Psoas muscle (tissue), 8 donors: ENCODE results near the gene HOXD8. TPM values are rescaled to one million over a fixed set of nuclear protein-coding genes. Genes with fewer than 3 reads are reported as not detected.

Experiments
- ATAC-seq, 4 donors: fragments of 200-7000 bp; cut with Tn5 transposase; one replicate each; pipeline ENCODE4 v1.9.1; 2020; ENCODE audit warnings: moderate library complexity in 3 of 4, mild to moderate bottlenecking in 2 of 4
- DNase-seq, 2 donors: peaks; one replicate each; pipeline ENCODE4 v3.0.0-alpha.2; 2020
- H3K27ac ChIP-seq: fragments of 200-600 bp; one replicate; pipeline ENCODE4 v1.8.0; 2022
- H3K27me3 ChIP-seq, 3 donors: fragments of 200-600 bp in 1 of 3; one replicate each; pipeline versions ENCODE4 v1.6.1 to v1.8.0; 2013 to 2022; ENCODE audit warnings: low read length in 2 of 3, mild to moderate bottlenecking in 2 of 3, moderate library complexity in 1 of 3; ENCODE audit not compliant: insufficient read depth in 3 of 3
- H3K36me3 ChIP-seq, 2 donors: fragments of 200-600 bp in 1 of 2; one replicate each; pipeline versions ENCODE4 v1.6.1 to v1.8.0; 2013 to 2022; ENCODE audit warnings: low read depth in 1 of 2, mild to moderate bottlenecking in 1 of 2, moderate library complexity in 1 of 2; ENCODE audit not compliant: insufficient read depth in 1 of 2
- H3K4me1 ChIP-seq: fragments of 200-600 bp; one replicate; pipeline ENCODE4 v1.8.0; 2022
- H3K4me3 ChIP-seq: fragments of 200-600 bp; one replicate; pipeline ENCODE4 v1.8.0; 2022; ENCODE audit warnings: mild to moderate bottlenecking
- H3K9me3 ChIP-seq: fragments of 200-600 bp; one replicate; pipeline ENCODE4 v1.8.0; 2022
- CTCF ChIP-seq: fragments of 200-600 bp; IDR thresholded peaks from one replicate; pipeline ENCODE4 v1.8.0; 2022; ENCODE audit warnings: antibody characterized with exemption
- WGBS, 3 donors: extraction: QIAGEN DNeasy Blood & Tissue Kit; methylation state at CpG; one replicate each; pipeline versions ENCODE4 v1.1.6 to v1.1.7; 2013; 5-methylcytosine and 5-hydroxymethylcytosine counted together
- intact Hi-C, 2 donors: fragments of 100-400 bp; cut with DNase I; formaldehyde crosslinking; loops; one replicate each; pipeline versions ENCODE4 v1.11.0 to v1.14.2; 2022
- polyA plus RNA-seq, 3 donors: library from polyadenylated mRNA; stranded (reverse); fragments of 200-250 nt; gene quantifications; one replicate each; pipeline ENCODE4 v1.2.3, GENCODE V29; 2013
- total RNA-seq, 4 donors: library from RNA; stranded (reverse); fragmentation: NEBNext Ultra II Directional in 2 of 4; extraction: Animal tissue kit (Norgen Biotek cat#: 25700) in 2 of 4; gene quantifications; one replicate each; pipeline versions ENCODE4 v1.2.1 to v1.2.4, GENCODE V29; 2021 to 2023
- donor health status: healthy with polysubstance abuse.
- donor health status: DM: no; HTN: no; CAD: no; lungs with moderate emphysema.
- donor health status: Bipolar disorder and iron deficiency.
- donor health status: healthy.
- donor health status: DM: yes; HTN: yes; CAD: no.
- donor health status: DM: no; HTN: no; CAD: no.
- donor health status: DM: no; HTN: no; CAD: no.
- donor health status: DM: yes; HTN: yes; CAD: no.

HOXD8 gene
- total and polyA plus RNA-seq, 7 donors, result 3.3 to 52.5 (median 12.9) TPM

DNA sequence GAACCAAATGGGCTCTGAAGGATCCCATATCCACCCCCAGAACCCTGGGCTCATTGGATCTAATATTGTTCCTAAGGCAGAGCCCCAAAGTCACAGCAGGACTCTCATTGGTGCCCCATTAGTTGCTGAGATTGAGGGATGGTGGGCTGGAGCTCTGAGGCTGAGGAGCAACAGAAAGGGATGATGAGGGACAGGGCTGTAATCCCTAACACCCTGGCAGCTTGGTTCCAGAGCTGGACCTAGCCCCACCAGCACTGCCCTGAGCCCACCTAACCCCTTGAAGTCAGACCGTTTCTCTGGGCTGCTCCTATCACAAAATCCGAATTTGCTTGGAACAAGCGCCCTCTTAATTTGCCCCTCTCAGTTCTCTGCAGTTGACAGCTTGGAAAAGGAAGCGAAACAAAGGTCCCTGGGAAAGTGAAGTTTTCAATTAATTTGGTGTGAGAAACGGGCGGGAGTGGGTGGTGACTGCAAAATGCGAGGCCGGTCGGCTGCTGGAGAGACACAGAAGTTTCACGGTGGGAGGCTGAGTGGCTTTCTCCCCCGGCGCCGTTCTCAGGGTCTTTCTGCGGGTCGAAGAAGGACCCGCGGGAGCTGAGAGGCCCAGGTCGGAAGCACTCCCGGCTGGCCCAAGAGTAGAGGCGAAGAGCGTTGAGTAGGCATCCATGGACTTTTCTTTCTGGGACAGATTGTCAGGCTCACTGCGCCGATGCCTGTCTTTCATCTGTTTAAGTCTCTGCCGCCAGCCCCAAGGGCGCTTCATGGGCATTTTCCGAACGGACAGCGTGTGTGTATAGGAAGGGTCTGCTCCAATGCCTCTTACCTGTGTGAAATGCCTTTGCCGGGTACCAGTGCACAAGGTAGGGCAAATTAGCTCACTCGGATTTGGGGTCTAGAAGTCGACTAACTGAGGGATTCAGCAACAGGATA lies 37.9 kb upstream of the HOXD8 start:
- H3K9me3 ChIP-seq, result no peaks in the 10 kb centered on the region
- peaks cover 7 to 100% (median 51%) of the 10 kb centered on the region in 3 donors for H3K27me3 ChIP-seq
- peaks cover 9% of the 10 kb centered on the region for H3K4me1 ChIP-seq
- WGBS, 3 donors, result 15 to 26% (median 21%) methylated on average over 31 of the region's 31 CpGs
- H3K4me3 ChIP-seq, result no peak overlapping the region
- no peaks in the 10 kb centered on the region for H3K36me3 ChIP-seq
- H3K27ac ChIP-seq, result no peak overlapping the region
- no peak for TF ChIP-seq CTCF
- no peak for ATAC-seq
- intact Hi-C loops, result loop anchor here in 1 of 2 donors (10.0 kb wide), 1 partner anchor 837 kb away; no protein-coding TSS in a partner anchor
- DNase-seq, result no peak

DNA sequence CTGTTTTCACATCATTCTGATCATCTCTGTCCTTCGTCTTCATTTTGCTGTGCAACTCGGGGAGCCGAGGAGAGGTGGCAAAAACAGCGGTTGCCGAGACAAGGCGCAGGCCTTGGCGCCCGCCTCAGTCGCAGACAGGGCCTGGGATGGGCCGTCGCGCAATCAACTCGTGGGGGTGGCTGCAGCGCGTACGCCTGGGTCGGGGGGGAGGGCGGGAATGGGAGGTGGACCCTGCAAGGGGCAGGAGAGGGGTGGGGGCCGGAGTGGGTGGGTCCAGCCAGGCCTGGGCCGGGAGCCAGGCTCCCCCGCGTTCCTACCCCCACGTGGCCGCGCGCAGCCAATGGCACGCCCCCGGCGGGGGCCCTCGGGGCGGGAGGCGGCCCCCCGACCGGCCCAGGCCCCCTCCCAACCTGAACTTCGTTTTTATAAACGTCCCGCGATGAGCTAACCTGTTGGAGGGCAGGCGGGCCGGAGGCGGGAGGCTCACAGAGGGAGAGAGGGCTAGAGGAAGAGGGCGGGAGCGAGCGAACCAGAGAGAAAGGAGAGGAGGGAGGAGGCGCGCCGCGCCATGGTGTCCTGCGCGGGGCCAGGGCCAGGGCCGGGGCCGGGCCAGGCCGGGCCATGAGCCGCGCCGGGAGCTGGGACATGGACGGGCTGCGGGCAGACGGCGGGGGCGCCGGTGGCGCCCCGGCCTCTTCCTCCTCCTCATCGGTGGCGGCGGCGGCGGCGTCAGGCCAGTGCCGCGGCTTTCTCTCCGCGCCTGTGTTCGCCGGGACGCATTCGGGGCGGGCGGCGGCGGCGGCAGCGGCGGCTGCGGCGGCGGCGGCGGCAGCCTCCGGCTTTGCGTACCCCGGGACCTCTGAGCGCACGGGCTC lies 37.0 kb upstream of the HOXD8 start, which contains the start of gene HOXD13:
Gene HOXD13 (plus strand): TSS at position 452 of the 875 bp plus-strand sequence. CDS start 170 bp downstream, at position 622.
- WGBS, 3 donors, result 4 to 7% (median 4%) methylated on average over 43 to 93 of the region's 95 CpGs
- intact Hi-C loops, result loop anchor here in 1 of 2 donors (10.0 kb wide), 1 partner anchor 838 kb away; no protein-coding TSS in a partner anchor
- H3K4me3 ChIP-seq, result peak within 1 kb of the TSS; percentile 51
- H3K4me1 ChIP-seq, result peaks cover 17% of the 10 kb centered on the region
- no peaks in the 10 kb centered on the region for H3K36me3 ChIP-seq
- DNase-seq (no peak), ATAC-seq (peak in 1 of 4 donors; percentile 17)
- no peak within 1 kb of the TSS for H3K27ac ChIP-seq
- no peaks in the 10 kb centered on the region for H3K9me3 ChIP-seq
- H3K27me3 ChIP-seq, result peaks cover 7 to 100% (median 58%) of the 10 kb centered on the region in 3 donors
- no peak for TF ChIP-seq CTCF

DNA sequence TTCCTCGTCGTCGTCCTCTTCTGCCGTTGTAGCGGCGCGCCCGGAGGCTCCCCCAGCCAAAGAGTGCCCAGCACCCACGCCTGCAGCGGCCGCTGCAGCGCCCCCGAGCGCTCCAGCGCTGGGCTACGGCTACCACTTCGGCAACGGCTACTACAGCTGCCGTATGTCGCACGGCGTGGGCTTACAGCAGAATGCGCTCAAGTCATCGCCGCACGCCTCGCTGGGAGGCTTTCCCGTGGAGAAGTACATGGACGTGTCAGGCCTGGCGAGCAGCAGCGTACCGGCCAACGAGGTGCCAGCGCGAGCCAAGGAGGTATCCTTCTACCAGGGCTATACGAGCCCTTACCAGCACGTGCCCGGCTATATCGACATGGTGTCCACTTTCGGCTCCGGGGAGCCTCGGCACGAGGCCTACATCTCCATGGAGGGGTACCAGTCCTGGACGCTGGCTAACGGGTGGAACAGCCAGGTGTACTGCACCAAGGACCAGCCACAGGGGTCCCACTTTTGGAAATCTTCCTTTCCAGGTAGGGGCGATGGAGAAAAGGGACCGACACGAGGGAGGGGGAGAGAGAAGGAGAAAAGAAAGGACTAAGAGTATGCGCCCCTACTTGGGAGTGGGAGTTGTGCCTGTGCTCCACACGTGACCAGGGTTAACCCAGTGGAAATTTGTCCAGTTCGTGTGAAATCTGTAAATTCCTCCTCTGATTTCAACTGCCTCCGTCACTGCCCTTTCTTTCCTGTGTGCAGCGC lies 36.2 kb upstream of the HOXD8 start:
- peak overlapping the region; percentile 51 for H3K4me3 ChIP-seq
- no peak for DNase-seq
- intact Hi-C loops, result loop anchor here in 1 of 2 donors (10.0 kb wide), 1 partner anchor 839 kb away; no protein-coding TSS in a partner anchor

More for the DNA sequence above, 36.2 kb upstream of the HOXD8 start:
- TF ChIP-seq CTCF, result no peak
- ATAC-seq, result no peak
- Histone ChIP-seq H3K4me1 (peaks cover 23% of the 10 kb centered on the region), H3K27ac (no peak overlapping the region), H3K27me3 (peaks cover 7 to 100% (median 63%) of the 10 kb centered on the region in 3 donors), H3K9me3 (no peaks in the 10 kb centered on the region), H3K36me3 (no peaks in the 10 kb centered on the region)
- WGBS, 3 donors, result 4 to 5% (median 4%) methylated on average over 45 to 53 of the region's 53 CpGs
